Measurements from ENCODE around the gene ATCAY.

The ATCAY gene

DNA sequence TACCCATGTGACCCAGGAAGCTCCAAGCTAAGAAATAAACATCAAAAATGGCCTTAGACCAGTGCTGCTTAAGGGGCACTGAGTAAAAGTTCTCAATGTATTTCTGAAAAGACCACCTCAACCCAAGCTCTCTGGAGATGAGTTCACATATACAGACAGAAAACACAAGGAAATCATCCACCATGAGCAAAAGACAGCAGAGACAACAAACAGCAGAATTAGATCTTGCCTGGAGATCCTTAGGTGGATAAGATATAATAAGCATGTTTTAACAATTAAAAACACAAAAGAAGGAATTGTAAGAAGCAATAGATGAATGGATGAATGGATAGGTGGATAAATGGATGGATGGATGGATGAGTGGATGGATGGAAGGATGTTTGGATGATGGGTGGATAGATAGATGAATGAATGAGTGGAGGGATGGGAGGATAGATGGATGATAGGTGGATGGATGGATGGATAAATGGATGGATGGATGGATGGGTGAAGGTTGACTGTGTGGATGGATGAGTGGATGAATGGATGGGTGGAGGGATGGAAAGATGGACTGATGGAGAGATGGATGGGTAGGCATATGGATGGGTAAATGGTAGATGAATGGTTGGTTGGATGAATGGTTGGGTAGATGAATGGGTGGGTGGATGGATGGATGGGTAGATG, 42.7 kb downstream of the ATCAY start:
- H3K9ac ChIP-seq (ENCODE audit: low read length), result no peak overlapping the region
- H3K27ac ChIP-seq (ENCODE audit: low read length), result no peak overlapping the region
- H4K20me1 ChIP-seq (ENCODE audit: insufficient read depth, low read length), result no peaks in the 10 kb centered on the region
- H3K4me2 ChIP-seq (ENCODE audit: low read length), result no peak overlapping the region
- H3K4me1 ChIP-seq (ENCODE audit: low read length), result no peaks in the 10 kb centered on the region
- no peaks in the 10 kb centered on the region for H3K27me3 ChIP-seq (ENCODE audit: low read depth, low read length)
- 0 out of 2 replicates have a peak, but pooled peaks cover 4% of the 10 kb centered on the region for H3K9me3 ChIP-seq (ENCODE audit: insufficient read depth, low read length)
- no peaks in the 10 kb centered on the region for H3K36me3 ChIP-seq (replicated peaks; ENCODE audit: low read depth, low read length)
- H3K79me2 ChIP-seq (ENCODE audit: low read length), result no peaks in the 10 kb centered on the region
- no peak overlapping the region for H2AFZ ChIP-seq (ENCODE audit: low read depth, low read length)
- no peak overlapping the region for H3K4me3 ChIP-seq (ENCODE audit: low read length)
- TF ChIP-seq, protein P1, sequence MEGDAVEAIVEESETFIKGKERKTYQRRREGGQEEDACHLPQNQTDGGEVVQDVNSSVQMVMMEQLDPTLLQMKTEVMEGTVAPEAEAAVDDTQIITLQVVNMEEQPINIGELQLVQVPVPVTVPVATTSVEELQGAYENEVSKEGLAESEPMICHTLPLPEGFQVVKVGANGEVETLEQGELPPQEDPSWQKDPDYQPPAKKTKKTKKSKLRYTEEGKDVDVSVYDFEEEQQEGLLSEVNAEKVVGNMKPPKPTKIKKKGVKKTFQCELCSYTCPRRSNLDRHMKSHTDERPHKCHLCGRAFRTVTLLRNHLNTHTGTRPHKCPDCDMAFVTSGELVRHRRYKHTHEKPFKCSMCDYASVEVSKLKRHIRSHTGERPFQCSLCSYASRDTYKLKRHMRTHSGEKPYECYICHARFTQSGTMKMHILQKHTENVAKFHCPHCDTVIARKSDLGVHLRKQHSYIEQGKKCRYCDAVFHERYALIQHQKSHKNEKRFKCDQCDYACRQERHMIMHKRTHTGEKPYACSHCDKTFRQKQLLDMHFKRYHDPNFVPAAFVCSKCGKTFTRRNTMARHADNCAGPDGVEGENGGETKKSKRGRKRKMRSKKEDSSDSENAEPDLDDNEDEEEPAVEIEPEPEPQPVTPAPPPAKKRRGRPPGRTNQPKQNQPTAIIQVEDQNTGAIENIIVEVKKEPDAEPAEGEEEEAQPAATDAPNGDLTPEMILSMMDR (IDR thresholded peaks at IDR 0.05; ENCODE audit: low read depth, low read length), result no peak
- no peak for TF ChIP-seq EZH2phosphoT487 (IDR thresholded peaks at IDR 0.05; ENCODE audit: low read depth)

DNA sequence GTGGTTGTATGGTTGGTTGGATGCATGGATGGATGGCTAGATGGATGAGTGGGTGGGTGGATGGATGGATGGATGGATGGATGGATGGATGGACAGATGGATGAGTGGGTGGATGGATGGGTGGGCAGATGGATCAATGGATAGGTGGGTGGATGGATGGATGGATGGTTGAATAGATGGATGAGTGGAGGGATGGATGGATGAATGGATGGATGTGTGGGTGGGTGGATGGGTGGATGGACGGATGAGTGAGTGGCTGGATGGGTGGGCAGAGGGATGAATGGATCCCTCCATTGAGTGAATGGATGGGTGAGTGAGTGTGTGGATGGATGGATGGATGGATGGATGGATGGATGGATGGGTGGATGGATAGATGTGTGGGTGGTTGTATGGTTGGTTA, 43.4 kb downstream of the ATCAY start:
- no peak overlapping the region for H3K4me2 ChIP-seq (ENCODE audit: low read length)
- no peak overlapping the region for H3K4me3 ChIP-seq (ENCODE audit: low read length)
- no peak overlapping the region for H3K27ac ChIP-seq (ENCODE audit: low read length)
- TF ChIP-seq, protein P1 (IDR thresholded peaks at IDR 0.05; ENCODE audit: low read depth, low read length), result no peak
- no peak for TF ChIP-seq EZH2phosphoT487 (IDR thresholded peaks at IDR 0.05; ENCODE audit: low read depth)
- no peaks in the 10 kb centered on the region for H3K36me3 ChIP-seq (replicated peaks; ENCODE audit: low read depth, low read length)
- H3K79me2 ChIP-seq (ENCODE audit: low read length), result no peaks in the 10 kb centered on the region
- H3K27me3 ChIP-seq (ENCODE audit: low read depth, low read length), result no peaks in the 10 kb centered on the region
- no peak overlapping the region for H2AFZ ChIP-seq (ENCODE audit: low read depth, low read length)
- H3K9ac ChIP-seq (ENCODE audit: low read length), result no peak overlapping the region
- H3K9me3 ChIP-seq (ENCODE audit: insufficient read depth, low read length), result 0 out of 2 replicates have a peak, but pooled peaks cover 4% of the 10 kb centered on the region
- no peaks in the 10 kb centered on the region for H3K4me1 ChIP-seq (ENCODE audit: low read length)
- no peaks in the 10 kb centered on the region for H4K20me1 ChIP-seq (ENCODE audit: insufficient read depth, low read length)

DNA sequence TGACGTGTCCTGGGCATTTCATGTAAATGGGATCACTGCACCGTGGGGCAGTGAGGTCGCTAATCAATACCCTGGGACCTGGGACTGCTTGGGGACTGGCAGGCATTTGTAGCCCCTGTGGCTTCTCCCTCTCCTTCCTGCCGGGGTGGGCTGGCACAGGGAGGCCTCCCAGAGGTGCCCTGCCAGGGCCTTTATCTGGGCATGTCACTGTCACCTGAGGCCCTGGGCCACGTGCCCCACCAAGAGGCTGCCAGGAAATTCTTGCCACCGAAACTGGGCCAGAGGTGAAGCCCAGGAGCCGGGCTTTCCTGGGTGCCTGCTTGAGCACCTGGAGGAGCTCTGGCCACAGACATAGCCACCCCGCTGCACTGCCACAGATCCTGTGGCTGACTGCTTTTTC, 50.6 kb downstream of the ATCAY start:
- H3K27ac ChIP-seq (ENCODE audit: low read length), result no peak overlapping the region
- H3K9ac ChIP-seq (ENCODE audit: low read length), result no peak overlapping the region
- H3K79me2 ChIP-seq (ENCODE audit: low read length), result no peaks in the 10 kb centered on the region
- H4K20me1 ChIP-seq (ENCODE audit: insufficient read depth, low read length), result no peaks in the 10 kb centered on the region
- no peak overlapping the region for H3K4me2 ChIP-seq (ENCODE audit: low read length)
- H3K9me3 ChIP-seq (ENCODE audit: insufficient read depth, low read length), result no peaks in the 10 kb centered on the region
- H3K4me3 ChIP-seq (ENCODE audit: low read length), result no peak overlapping the region
- H2AFZ ChIP-seq (ENCODE audit: low read depth, low read length), result no peak overlapping the region
- H3K27me3 ChIP-seq (ENCODE audit: low read depth, low read length), result no peaks in the 10 kb centered on the region
- TF ChIP-seq, protein P1 (IDR thresholded peaks at IDR 0.05; ENCODE audit: low read depth, low read length), result no peak
- TF ChIP-seq EZH2phosphoT487 (IDR thresholded peaks at IDR 0.05; ENCODE audit: low read depth), result no peak
- H3K36me3 ChIP-seq (replicated peaks; ENCODE audit: low read depth, low read length), result no peaks in the 10 kb centered on the region
- H3K4me1 ChIP-seq (ENCODE audit: low read length), result no peaks in the 10 kb centered on the region

DNA sequence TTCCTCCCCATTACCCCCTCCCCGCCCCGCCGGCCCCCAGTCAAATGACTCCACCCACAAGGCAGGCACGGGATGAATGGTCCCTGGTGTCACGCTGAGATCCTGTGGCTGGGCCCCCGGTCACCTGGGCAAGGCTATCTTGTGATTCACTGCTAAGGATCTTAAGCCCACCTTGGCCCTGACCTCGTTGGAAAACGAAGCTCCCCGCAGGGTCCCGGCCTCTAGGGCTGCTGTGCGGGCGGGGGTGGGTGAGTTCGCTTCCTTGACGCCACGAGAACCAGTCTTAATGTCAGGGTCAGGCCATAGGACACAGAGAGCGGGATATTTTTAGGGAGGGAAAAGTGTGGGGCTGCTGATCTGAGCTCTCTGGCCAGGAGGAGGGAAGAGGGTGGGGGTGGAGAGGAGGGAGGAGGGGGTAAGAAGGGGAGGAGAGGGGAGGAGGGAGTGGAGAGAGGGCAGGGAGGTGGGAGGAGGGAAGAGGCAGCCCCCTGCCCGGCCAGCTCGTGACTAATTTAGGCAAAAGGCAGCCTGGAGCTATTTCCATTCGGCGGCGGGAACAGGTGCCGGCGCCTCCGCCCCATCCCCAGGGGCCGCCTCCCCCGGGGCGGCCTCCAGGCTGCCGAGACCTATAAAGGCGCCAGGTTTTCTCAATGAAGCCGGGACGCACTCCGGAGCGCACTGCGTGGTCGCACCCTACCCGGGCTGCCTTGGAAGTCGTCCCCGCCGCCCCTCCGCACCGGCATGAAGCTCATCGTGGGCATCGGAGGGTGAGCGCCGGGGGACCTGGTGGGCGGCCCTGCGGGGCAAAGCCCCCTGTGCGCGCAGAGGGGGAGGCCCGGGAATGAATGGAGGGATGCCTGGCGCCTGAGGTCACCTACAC, 52.7 kb downstream of the ATCAY start, which contains the start of gene NMRK2:
Gene NMRK2 (plus strand): TSS at position 139 of the 880 bp plus-strand sequence. CDS start 603 bp downstream, at position 742.
- no peak within 1 kb of the TSS for H2AFZ ChIP-seq (ENCODE audit: low read depth, low read length)
- no peaks in the 10 kb centered on the region for H3K27me3 ChIP-seq (ENCODE audit: low read depth, low read length)
- H3K27ac ChIP-seq (ENCODE audit: low read length), result no peak within 1 kb of the TSS
- H3K36me3 ChIP-seq (replicated peaks; ENCODE audit: low read depth, low read length), result no peaks in the 10 kb centered on the region
- H3K4me3 ChIP-seq (ENCODE audit: low read length), result no peak within 1 kb of the TSS
- H3K9ac ChIP-seq (ENCODE audit: low read length), result no peak within 1 kb of the TSS
- TF ChIP-seq EZH2phosphoT487 (IDR thresholded peaks at IDR 0.05; ENCODE audit: low read depth), result no peak
- TF ChIP-seq, protein P1 (IDR thresholded peaks at IDR 0.05; ENCODE audit: low read depth, low read length), result no peak
- H4K20me1 ChIP-seq (ENCODE audit: insufficient read depth, low read length), result no peaks in the 10 kb centered on the region
- H3K9me3 ChIP-seq (ENCODE audit: insufficient read depth, low read length), result no peaks in the 10 kb centered on the region
- H3K79me2 ChIP-seq (ENCODE audit: low read length), result no peaks in the 10 kb centered on the region
- H3K4me2 ChIP-seq (ENCODE audit: low read length), result no peak within 1 kb of the TSS
- no peaks in the 10 kb centered on the region for H3K4me1 ChIP-seq (ENCODE audit: low read length)

All from OCI-LY3 (cell line).